ENCODE data around the gene ADCY4. TPM values are rescaled to one million over a fixed set of nuclear protein-coding genes. Genes with fewer than 3 reads are reported as not detected.

The ADCY4 gene
- total and polyA plus RNA-seq, 2 of the 13 experiments (the other 11 are each of a cell fraction or from before 2014, with no cell fraction given): 0.03 TPM; not detected in 1

GRCh38 chr14:24299255-24300191 lies 35.3 kb downstream of the ADCY4 start, which contains the start of the genes DHRS1 and NOP9 (continued):
- TF ChIP-seq MTERF4 (CRISPR knock-in tag; IDR thresholded peaks at IDR 0.05): peak; percentile 80; the same call in 1 of the 2 replicates
- peak; percentile 67; the same call in 1 of the 2 replicates for TF ChIP-seq ESRRA (CRISPR knock-in tag; IDR thresholded peaks at IDR 0.05; ENCODE audit: low read depth)
- TF ChIP-seq ZNF225 (CRISPR knock-in tag; IDR thresholded peaks at IDR 0.05): peak; percentile 85
- peak; percentile 94 for TF ChIP-seq ZNF224 (CRISPR knock-in tag; IDR thresholded peaks at IDR 0.05)
- no peak for TF ChIP-seq GLMP (CRISPR knock-in tag; IDR thresholded peaks at IDR 0.05; ENCODE audit: borderline replicate concordance)
- peak; percentile 90 for TF ChIP-seq HCFC1 (IDR thresholded peaks at IDR 0.05; ENCODE audit: low read depth, low read length)
- no peak for TF ChIP-seq EHMT2 (IDR thresholded peaks at IDR 0.05; ENCODE audit: borderline replicate concordance, low read depth, low read length)
- peak; percentile 91 for TF ChIP-seq EEA1 (CRISPR knock-in tag; IDR thresholded peaks at IDR 0.05; ENCODE audit: borderline replicate concordance)
- peak; percentile 92 for TF ChIP-seq HDAC2 (CRISPR knock-in tag; IDR thresholded peaks at IDR 0.05)
- TF ChIP-seq PREB (CRISPR knock-in tag; IDR thresholded peaks at IDR 0.05): no peak; the same call in 1 of the 2 replicates
- TF ChIP-seq ZNF121 (CRISPR knock-in tag; IDR thresholded peaks at IDR 0.05): 0 out of 2 replicates have a peak, but pooled peaks have one; percentile 24
- TF ChIP-seq CBX5 (CRISPR knock-in tag; IDR thresholded peaks at IDR 0.05; ENCODE audit: borderline replicate concordance): peak; percentile 46; the same call in 1 of the 2 replicates
- peak; percentile 80 for TF ChIP-seq ATF7 (IDR thresholded peaks at IDR 0.05)
- TF ChIP-seq ATF7 (CRISPR knock-in tag; IDR thresholded peaks at IDR 0.05): 0 out of 2 replicates have a peak, but pooled peaks have one; percentile 30
- peak; percentile 98 for TF ChIP-seq MEF2D (CRISPR knock-in tag; IDR thresholded peaks at IDR 0.05)
- no peak for TF ChIP-seq JUNB (CRISPR knock-in tag; IDR thresholded peaks at IDR 0.05; ENCODE audit: borderline replicate concordance)
- TF ChIP-seq ZNF564 (CRISPR knock-in tag; IDR thresholded peaks at IDR 0.05): no peak
- no peak; the same call in 1 of the 2 replicates for TF ChIP-seq ZNF83 (CRISPR knock-in tag; IDR thresholded peaks at IDR 0.05; ENCODE audit: borderline replicate concordance)
- no peak for TF ChIP-seq ZNF496 (CRISPR knock-in tag; IDR thresholded peaks at IDR 0.05; ENCODE audit: insufficient replicate concordance)
- TF ChIP-seq TCF7L2 (IDR thresholded peaks at IDR 0.05; ENCODE audit: low read depth, low read length): no peak
- TF ChIP-seq, protein P1, sequence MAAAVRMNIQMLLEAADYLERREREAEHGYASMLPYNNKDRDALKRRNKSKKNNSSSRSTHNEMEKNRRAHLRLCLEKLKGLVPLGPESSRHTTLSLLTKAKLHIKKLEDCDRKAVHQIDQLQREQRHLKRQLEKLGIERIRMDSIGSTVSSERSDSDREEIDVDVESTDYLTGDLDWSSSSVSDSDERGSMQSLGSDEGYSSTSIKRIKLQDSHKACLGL (CRISPR knock-in tag; IDR thresholded peaks at IDR 0.05): peak; percentile 97
- TF ChIP-seq NFRKB (IDR thresholded peaks at IDR 0.05): no peak
- TF ChIP-seq ZNF331 (CRISPR knock-in tag; IDR thresholded peaks at IDR 0.05): peak; percentile 94
- TF ChIP-seq ZNF10 (CRISPR knock-in tag; IDR thresholded peaks at IDR 0.05; ENCODE audit: borderline replicate concordance, low read depth): no peak
- TF ChIP-seq, protein P2, sequence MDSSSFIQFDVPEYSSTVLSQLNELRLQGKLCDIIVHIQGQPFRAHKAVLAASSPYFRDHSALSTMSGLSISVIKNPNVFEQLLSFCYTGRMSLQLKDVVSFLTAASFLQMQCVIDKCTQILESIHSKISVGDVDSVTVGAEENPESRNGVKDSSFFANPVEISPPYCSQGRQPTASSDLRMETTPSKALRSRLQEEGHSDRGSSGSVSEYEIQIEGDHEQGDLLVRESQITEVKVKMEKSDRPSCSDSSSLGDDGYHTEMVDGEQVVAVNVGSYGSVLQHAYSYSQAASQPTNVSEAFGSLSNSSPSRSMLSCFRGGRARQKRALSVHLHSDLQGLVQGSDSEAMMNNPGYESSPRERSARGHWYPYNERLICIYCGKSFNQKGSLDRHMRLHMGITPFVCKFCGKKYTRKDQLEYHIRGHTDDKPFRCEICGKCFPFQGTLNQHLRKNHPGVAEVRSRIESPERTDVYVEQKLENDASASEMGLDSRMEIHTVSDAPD (CRISPR knock-in tag; IDR thresholded peaks at IDR 0.05): 0 out of 2 replicates have a peak, but pooled peaks have one; percentile 15

All from HepG2 (cell line).